ENCODE measurements around the gene ELP5. TPM values are rescaled to one million over a fixed set of nuclear protein-coding genes. Genes with fewer than 3 reads are reported as not detected.

ELP5 gene
- total and polyA plus RNA-seq, 3 donors from 2014 or later = 107 to 295 (median 123) TPM

DNA sequence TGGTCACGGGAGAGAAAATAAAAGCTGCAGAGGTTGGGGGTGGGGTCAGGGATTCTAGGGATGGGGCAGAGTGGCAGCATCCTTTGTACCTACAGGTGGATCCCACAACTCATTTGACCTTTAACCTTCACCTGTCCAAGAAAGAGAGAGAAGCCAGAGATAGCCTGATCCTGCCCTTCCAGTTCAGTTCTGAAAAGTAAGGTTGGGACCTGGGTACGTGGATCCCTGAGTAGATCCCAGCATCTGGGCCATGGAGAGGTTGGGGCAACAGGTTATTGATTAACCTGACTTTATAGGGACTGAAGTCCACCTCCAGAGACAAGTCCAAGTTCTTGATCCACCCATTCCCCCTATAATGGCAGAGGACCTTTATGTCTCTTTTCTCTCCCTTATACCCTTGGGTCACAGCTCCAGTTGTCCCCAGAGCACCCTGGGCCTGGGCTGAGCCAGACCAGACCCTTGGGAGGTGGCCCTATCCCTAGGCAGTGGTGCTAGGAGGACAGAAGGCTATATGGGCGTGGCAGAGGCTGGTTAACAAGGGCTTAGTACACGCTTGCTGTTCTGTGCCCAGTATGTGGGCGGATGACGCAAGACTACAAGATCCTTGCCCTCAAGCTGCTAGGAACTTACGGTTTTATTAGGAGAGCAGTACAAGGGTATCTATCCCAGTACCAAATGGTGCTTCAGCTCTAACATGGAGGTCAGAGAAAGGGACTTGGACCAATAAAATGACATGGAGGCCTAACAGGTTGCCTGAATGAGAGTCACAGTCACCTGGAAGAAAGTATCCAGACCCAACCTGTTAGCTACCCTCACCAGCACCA lies 6.9 kb downstream of the ELP5 start:
- DNase-seq = no peak
- no peaks in the 10 kb centered on the region for H3K36me3 ChIP-seq (ENCODE audit: low read depth, missing control alignments)
- no peak overlapping the region for H3K27ac ChIP-seq
- no peak overlapping the region for H3K4me3 ChIP-seq
- H3K4me1 ChIP-seq = peaks cover 8% of the 10 kb centered on the region
- H3K9me3 ChIP-seq = no peaks in the 10 kb centered on the region
- intact Hi-C loops (cut with DNase I; ENCODE audit: low total_unique reads) = no loop called here
- no peaks in the 10 kb centered on the region for H3K27me3 ChIP-seq
- no peak for TF ChIP-seq POLR2A (IDR thresholded peaks at IDR 0.05)
- TF ChIP-seq, protein P1, sequence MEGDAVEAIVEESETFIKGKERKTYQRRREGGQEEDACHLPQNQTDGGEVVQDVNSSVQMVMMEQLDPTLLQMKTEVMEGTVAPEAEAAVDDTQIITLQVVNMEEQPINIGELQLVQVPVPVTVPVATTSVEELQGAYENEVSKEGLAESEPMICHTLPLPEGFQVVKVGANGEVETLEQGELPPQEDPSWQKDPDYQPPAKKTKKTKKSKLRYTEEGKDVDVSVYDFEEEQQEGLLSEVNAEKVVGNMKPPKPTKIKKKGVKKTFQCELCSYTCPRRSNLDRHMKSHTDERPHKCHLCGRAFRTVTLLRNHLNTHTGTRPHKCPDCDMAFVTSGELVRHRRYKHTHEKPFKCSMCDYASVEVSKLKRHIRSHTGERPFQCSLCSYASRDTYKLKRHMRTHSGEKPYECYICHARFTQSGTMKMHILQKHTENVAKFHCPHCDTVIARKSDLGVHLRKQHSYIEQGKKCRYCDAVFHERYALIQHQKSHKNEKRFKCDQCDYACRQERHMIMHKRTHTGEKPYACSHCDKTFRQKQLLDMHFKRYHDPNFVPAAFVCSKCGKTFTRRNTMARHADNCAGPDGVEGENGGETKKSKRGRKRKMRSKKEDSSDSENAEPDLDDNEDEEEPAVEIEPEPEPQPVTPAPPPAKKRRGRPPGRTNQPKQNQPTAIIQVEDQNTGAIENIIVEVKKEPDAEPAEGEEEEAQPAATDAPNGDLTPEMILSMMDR (IDR thresholded peaks at IDR 0.05) = no peak
- WGBS, 2 donors = 83 to 89% methylated on average over 7 of the region's 7 CpGs

DNA sequence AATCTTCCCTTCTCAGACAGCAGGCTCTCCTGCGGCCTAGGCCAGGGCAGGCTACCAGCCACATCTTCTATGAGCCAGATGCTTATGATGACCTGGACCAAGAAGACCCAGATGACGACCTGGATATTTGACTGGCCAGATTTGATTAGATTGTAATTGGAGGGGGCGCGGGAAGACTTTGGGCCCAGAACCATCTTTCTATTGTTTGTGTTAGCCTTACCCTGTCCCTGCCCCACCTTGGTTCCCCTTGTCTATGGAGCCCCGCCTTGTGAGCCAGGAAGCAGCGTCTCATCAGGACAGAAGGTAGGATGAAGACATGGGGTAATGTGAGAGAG lies 7.5 kb downstream of the ELP5 start:
- Histone ChIP-seq H3K9me3 (no peaks in the 10 kb centered on the region), H3K4me3 (no peak overlapping the region), H3K4me1 (peaks cover 8% of the 10 kb centered on the region), H3K36me3 (ENCODE audit: low read depth, missing control alignments) (no peaks in the 10 kb centered on the region), H3K27me3 (no peaks in the 10 kb centered on the region), H3K27ac (no peak overlapping the region)
- no peak for TF ChIP-seq POLR2A (IDR thresholded peaks at IDR 0.05)
- TF ChIP-seq, protein P1 (IDR thresholded peaks at IDR 0.05) = no peak
- intact Hi-C loops (cut with DNase I; ENCODE audit: low total_unique reads) = no loop called here
- 90% methylated on average over 6 of the region's 6 CpGs for WGBS, 2 donors
- no peak for DNase-seq

DNA sequence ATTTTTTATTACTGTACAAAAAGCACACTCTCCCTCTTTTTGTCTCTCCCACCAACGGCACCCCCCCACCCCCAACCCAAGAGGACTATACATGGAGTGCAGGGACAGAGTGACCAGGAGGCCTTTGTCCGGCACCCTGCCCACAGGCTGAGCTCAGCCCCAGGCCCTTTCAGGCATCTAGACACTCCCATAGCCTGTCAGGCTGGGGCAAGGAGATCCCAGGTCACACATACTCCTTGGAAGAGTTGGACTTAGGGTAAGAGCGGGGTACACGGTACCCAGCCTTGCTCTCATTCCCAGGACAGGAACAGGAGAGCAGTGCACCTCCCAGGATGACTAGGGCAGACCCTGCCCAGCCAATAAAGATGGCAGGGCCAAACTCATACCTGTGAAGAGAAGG lies 8.1 kb downstream of the ELP5 start:
- Histone ChIP-seq H3K9me3 (no peaks in the 10 kb centered on the region), H3K27me3 (no peaks in the 10 kb centered on the region), H3K27ac (no peak overlapping the region), H3K4me1 (peaks cover 8% of the 10 kb centered on the region), H3K4me3 (no peak overlapping the region), H3K36me3 (ENCODE audit: low read depth, missing control alignments) (no peaks in the 10 kb centered on the region)
- intact Hi-C loops (cut with DNase I; ENCODE audit: low total_unique reads) = no loop called here
- TF ChIP-seq, protein P1 (IDR thresholded peaks at IDR 0.05) = no peak
- no peak for TF ChIP-seq POLR2A (IDR thresholded peaks at IDR 0.05)
- DNase-seq = no peak
- WGBS, 2 donors = 75 to 80% methylated on average over 4 of the region's 4 CpGs

DNA sequence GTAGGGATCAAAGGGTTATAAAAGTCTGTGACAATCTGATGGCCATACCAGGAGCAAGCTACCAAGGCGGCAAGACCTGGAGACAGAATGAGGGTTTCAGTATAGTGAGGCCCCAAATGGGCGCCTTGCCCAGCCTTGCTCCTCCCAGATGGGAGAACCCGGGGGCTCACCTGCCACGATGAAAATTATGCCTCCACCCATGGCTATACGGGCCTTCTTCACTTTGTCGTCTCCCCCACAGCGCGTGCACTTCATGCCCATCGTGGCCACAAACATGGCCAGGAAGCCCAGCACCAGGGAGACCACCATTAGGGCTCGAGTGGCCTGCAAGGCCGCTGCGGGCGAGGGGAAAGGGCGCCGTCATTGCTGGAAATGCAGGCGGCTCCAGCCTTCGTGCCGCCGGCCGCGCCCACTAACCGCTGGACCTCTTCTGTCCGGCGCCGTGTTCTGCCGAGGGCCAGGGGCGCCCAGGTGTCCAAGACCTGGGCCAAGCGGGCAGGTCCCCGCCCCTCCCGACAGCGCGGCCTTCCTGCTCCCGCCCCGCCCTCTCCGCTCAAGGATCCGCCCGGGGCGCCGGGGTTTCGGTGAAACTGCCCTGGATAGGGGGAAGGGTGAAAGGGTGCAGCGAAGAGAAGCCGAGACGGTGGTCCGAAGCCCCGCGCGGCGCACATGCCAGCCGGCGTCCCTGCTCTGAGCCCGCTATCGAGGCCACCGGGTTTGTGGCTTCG lies 8.8 kb downstream of the ELP5 start:
- H3K4me3 ChIP-seq = peak overlapping the region; percentile 45 to 52
- no peak overlapping the region for H3K27ac ChIP-seq
- 8 to 40% methylated on average over 1 to 34 of the region's 54 CpGs for WGBS, 2 donors
- no peaks in the 10 kb centered on the region for H3K36me3 ChIP-seq (ENCODE audit: low read depth, missing control alignments)
- intact Hi-C loops (cut with DNase I; ENCODE audit: low total_unique reads) = no loop called here
- peaks cover 8% of the 10 kb centered on the region for H3K4me1 ChIP-seq
- H3K9me3 ChIP-seq = no peaks in the 10 kb centered on the region
- TF ChIP-seq, protein P1 (IDR thresholded peaks at IDR 0.05) = no peak
- no peak for TF ChIP-seq POLR2A (IDR thresholded peaks at IDR 0.05)
- no peaks in the 10 kb centered on the region for H3K27me3 ChIP-seq
- DNase-seq = no peak

Data from testis (tissue), 3 donors.